H1 (cell line): ENCODE measurements around the gene COQ8B. TPM values are rescaled to one million over a fixed set of nuclear protein-coding genes. Genes with fewer than 3 reads are reported as not detected.

Source experiments
- CTCF ChIA-PET: fragments of 300-600 bp; sonication (Branson Sonifier 250); formaldehyde crosslinking; loops from one replicate; lab custom pipeline; 2021; ENCODE audit not compliant: partially characterized antibody; lab: Charles Lee
- POLR2A ChIA-PET: fragments of 300-600 bp; sonication (Branson Sonifier 250); formaldehyde crosslinking; loops from one replicate; lab custom pipeline; 2021; ENCODE audit warnings: inconsistent platforms; ENCODE audit not compliant: partially characterized antibody; lab: Charles Lee
- DNase-seq, 2 experiments: peaks; one replicate each; pipeline versions ENCODE4 v3.0.0 to v3.0.0-alpha.2; 2010 to 2022; ENCODE audit warnings: low spot score in 2 of 2, low read depth in 1 of 2, mixed read lengths in 1 of 2
- FAIRE-seq: peaks from 2 replicates; lab custom pipeline; 2011; peaks lifted over from hg19 to GRCh38; lab: Jason Lieb, UNC
- H2AFZ ChIP-seq: 2 replicates; pipeline ENCODE4 v1.8.1; 2012; ENCODE audit warnings: low read length, inconsistent platforms
- H2AK5ac ChIP-seq: 2 replicates; pipeline ENCODE4 v1.6.1; 2013; ENCODE audit warnings: low read depth, low read length
- H2BK120ac ChIP-seq: replicated peaks from 2 replicates; pipeline ENCODE3; 2013; ENCODE audit warnings: low read depth, low read length, inconsistent platforms
- H2BK12ac ChIP-seq: 2 replicates; pipeline ENCODE4 v1.6.1; 2013; ENCODE audit warnings: low read depth, low read length
- H2BK15ac ChIP-seq: 2 replicates; pipeline ENCODE4 v1.6.1; 2013; ENCODE audit warnings: low read length
- H2BK20ac ChIP-seq: 2 replicates; pipeline ENCODE4 v1.6.1; 2013; ENCODE audit warnings: low read length
- H2BK5ac ChIP-seq: 2 replicates; pipeline ENCODE4 v1.6.1; 2013; ENCODE audit warnings: low read depth, low read length
- H3K14ac ChIP-seq: 2 replicates; pipeline ENCODE4 v1.6.1; 2013; ENCODE audit warnings: inconsistent platforms; ENCODE audit not compliant: insufficient read length
- H3K18ac ChIP-seq: 2 replicates; pipeline ENCODE4 v1.6.1; 2013; ENCODE audit warnings: low read length; ENCODE audit errors: extremely low read depth
- H3K23ac ChIP-seq: 2 replicates; pipeline ENCODE4 v1.6.1; 2013; ENCODE audit warnings: inconsistent platforms; ENCODE audit not compliant: insufficient read length
- H3K23me2 ChIP-seq: 2 replicates; pipeline ENCODE4 v1.6.1; 2013; ENCODE audit warnings: low read depth, low read length
- H3K27ac ChIP-seq: 2 replicates; pipeline ENCODE4 v1.6.1; 2011; ENCODE audit warnings: low read depth, low read length, inconsistent platforms
- H3K27me3 ChIP-seq, 4 experiments: replicated peaks in 1 of 4; 1 replicate in 1 of 4; 2 replicates in 3 of 4; pipeline versions ENCODE4 v1.6.1 to v1.8.1; 2011 to 2013; ENCODE audit warnings: low read length in 3 of 4, mild to moderate bottlenecking in 3 of 4, inconsistent platforms in 2 of 4, mixed read lengths in 2 of 4, moderate library complexity in 1 of 4; ENCODE audit not compliant: control insufficient read depth in 3 of 4, insufficient read depth in 3 of 4; ENCODE audit errors: extremely low read depth in 1 of 4
- H3K36me3 ChIP-seq, 4 experiments: 2 replicates each; pipeline versions ENCODE4 v1.6.1 to v1.8.1; 2011 to 2013; ENCODE audit warnings: mild to moderate bottlenecking in 4 of 4, low read length in 3 of 4, moderate library complexity in 2 of 4, control low read depth in 1 of 4, inconsistent platforms in 1 of 4; ENCODE audit not compliant: insufficient read depth in 4 of 4, control insufficient read depth in 2 of 4
- H3K4ac ChIP-seq: replicated peaks from 2 replicates; pipeline ENCODE3; 2013; ENCODE audit warnings: low read length, low read depth, mixed read lengths, inconsistent platforms; ENCODE audit not compliant: insufficient read length
- H3K4me1 ChIP-seq, 4 experiments: replicated peaks in 1 of 4; 1 replicate in 1 of 4; 2 replicates in 3 of 4; pipeline versions ENCODE4 v1.6.1 to v1.8.1; 2011 to 2013; ENCODE audit warnings: low read length in 3 of 4, inconsistent platforms in 2 of 4, mixed read lengths in 1 of 4; ENCODE audit not compliant: insufficient read depth in 4 of 4, control insufficient read depth in 3 of 4
- H3K4me2 ChIP-seq, 2 experiments: 2 replicates each; pipeline versions ENCODE4 v1.6.1 to v1.8.1; 2011 to 2013; ENCODE audit warnings: low read depth in 2 of 2, low read length in 2 of 2, control low read depth in 1 of 2, inconsistent platforms in 1 of 2, mild to moderate bottlenecking in 1 of 2; ENCODE audit not compliant: insufficient read depth in 1 of 2
- H3K4me3 ChIP-seq, 4 experiments: fragments of 200-600, 300-600 bp in 1 of 4; sonication (generic), shearing (Covaris generic), sonication (Bioruptor Twin) in 1 of 4; 2 replicates each; pipeline versions ENCODE4 v1.5.1 to v1.8.1; 2011 to 2016; ENCODE audit warnings: low read length in 4 of 4, low read depth in 3 of 4, control low read depth in 2 of 4, inconsistent platforms in 2 of 4, mild to moderate bottlenecking in 2 of 4, mixed read lengths in 1 of 4, moderate library complexity in 1 of 4; ENCODE audit not compliant: insufficient read depth in 2 of 4; ENCODE audit errors: extremely low read depth in 1 of 4
- H3K56ac ChIP-seq: replicated peaks from 2 replicates; pipeline ENCODE3; 2013; ENCODE audit warnings: low read depth, mild to moderate bottlenecking, mixed read lengths, low read length, inconsistent platforms; ENCODE audit not compliant: insufficient read length
- H3K79me1 ChIP-seq: 2 replicates; pipeline ENCODE4 v1.6.1; 2013; ENCODE audit warnings: low read depth, low read length, control low read depth
- H3K79me2 ChIP-seq, 2 experiments: 2 replicates each; pipeline versions ENCODE4 v1.6.1 to v1.8.1; 2012 to 2013; ENCODE audit warnings: low read length in 2 of 2, mild to moderate bottlenecking in 2 of 2, inconsistent platforms in 1 of 2; ENCODE audit not compliant: insufficient read depth in 2 of 2, control insufficient read depth in 1 of 2
- H3K9ac ChIP-seq, 4 experiments: replicated peaks in 1 of 4; 1 replicate in 1 of 4; 2 replicates in 3 of 4; pipeline versions ENCODE4 v1.6.1 to v1.8.1; 2011 to 2013; ENCODE audit warnings: low read depth in 3 of 4, low read length in 3 of 4, control low read depth in 2 of 4, mild to moderate bottlenecking in 2 of 4, moderate library complexity in 2 of 4, inconsistent platforms in 1 of 4; ENCODE audit errors: extremely low read depth in 1 of 4
- H3K9me3 ChIP-seq, 2 experiments: 2 replicates each; pipeline versions ENCODE4 v1.6.1 to v1.8.1; 2012 to 2013; ENCODE audit warnings: mild to moderate bottlenecking in 2 of 2, moderate library complexity in 2 of 2, control low read depth in 1 of 2, inconsistent platforms in 1 of 2, low read depth in 1 of 2, low read length in 1 of 2, mixed read lengths in 1 of 2; ENCODE audit not compliant: insufficient read depth in 2 of 2
- H4K20me1 ChIP-seq, 2 experiments: replicated peaks in 1 of 2; 2 replicates each; pipeline versions ENCODE3 to v1.8.1; 2011 to 2013; ENCODE audit warnings: inconsistent platforms in 2 of 2, low read length in 2 of 2, mild to moderate bottlenecking in 1 of 2; ENCODE audit not compliant: insufficient read depth in 2 of 2, control insufficient read depth in 1 of 2
- H4K5ac ChIP-seq: 2 replicates; pipeline ENCODE4 v1.6.1; 2013; ENCODE audit warnings: low read length, low read depth, mixed read lengths, inconsistent platforms; ENCODE audit not compliant: insufficient read length
- H4K8ac ChIP-seq: 2 replicates; pipeline ENCODE4 v1.8.0; 2013; ENCODE audit warnings: mild to moderate bottlenecking, moderate library complexity, low read length, inconsistent platforms; ENCODE audit not compliant: insufficient read depth; ENCODE audit errors: extremely low read depth
- H4K91ac ChIP-seq: replicated peaks from 2 replicates; pipeline ENCODE3; 2013; ENCODE audit warnings: low read length, mixed read lengths, inconsistent platforms; ENCODE audit not compliant: insufficient read length
- CBX5 ChIP-seq: fragments of 300-800, 300-1000 bp; sonication (generic); IDR thresholded peaks from 2 replicates; pipeline ENCODE4 v1.7.1; 2016; ENCODE audit warnings: antibody characterized with exemption, low read length, low read depth
- CEBPB ChIP-seq: IDR thresholded peaks from 2 replicates; pipeline ENCODE4 v1.6.1; 2012; ENCODE audit warnings: low read depth, low read length
- EP300 ChIP-seq, 2 experiments: IDR thresholded peaks; 1 replicate in 1 of 2; 2 replicates in 1 of 2; pipeline ENCODE4 v1.6.1; 2011 to 2012; ENCODE audit warnings: low read depth in 2 of 2, low read length in 2 of 2, mild to moderate bottlenecking in 2 of 2, borderline replicate concordance in 1 of 2, inconsistent platforms in 1 of 2, moderate library complexity in 1 of 2
- GTF2F1 ChIP-seq: IDR thresholded peaks from 2 replicates; pipeline ENCODE4 v1.6.1; 2012; ENCODE audit warnings: low read depth, low read length, improper control_type of control experiment, borderline replicate concordance
- KDM1A ChIP-seq: fragments of 200-600, 300-600 bp; sonication (generic); IDR thresholded peaks from 2 replicates; pipeline ENCODE4 v1.7.1; 2016; ENCODE audit warnings: mild to moderate bottlenecking, low read length, borderline replicate concordance
- RAD21 ChIP-seq, 2 experiments: IDR thresholded peaks in 1 of 2; conservative IDR thresholded peaks in 1 of 2; 2 replicates each; pipeline ENCODE4 v1.6.1; 2011; ENCODE audit warnings: low read depth in 2 of 2, low read length in 2 of 2, improper control_type of control experiment in 1 of 2, inconsistent platforms in 1 of 2, mild to moderate bottlenecking in 1 of 2, moderate library complexity in 1 of 2
- RBBP5 ChIP-seq: IDR thresholded peaks from 2 replicates; pipeline ENCODE4 v1.7.1; 2012; ENCODE audit warnings: low read depth, mild to moderate bottlenecking, inconsistent platforms, low read length, moderate library complexity, borderline replicate concordance
- SP2 ChIP-seq: IDR thresholded peaks from 2 replicates; pipeline ENCODE4 v1.6.1; 2012; ENCODE audit warnings: mild to moderate bottlenecking, low read length, inconsistent platforms
- SUZ12 ChIP-seq: fragments of 200-600 bp; sonication (generic); IDR thresholded peaks from 2 replicates; pipeline ENCODE4 v1.6.1; 2012; ENCODE audit warnings: mild to moderate bottlenecking, inconsistent platforms, low read length, moderate library complexity, mixed read lengths
- ZNF274 ChIP-seq: IDR thresholded peaks from 2 replicates; pipeline ENCODE4 v1.7.0; 2012; ENCODE audit warnings: low read length, borderline replicate concordance; ENCODE audit errors: extremely low read depth
- WGBS, 2 experiments: shearing (Covaris generic) in 1 of 2; methylation state at CpG; one replicate each; pipeline versions ENCODE4 v1.1.6 to v1.1.7; 2013 to 2015; ENCODE audit warnings: low lambda C conversion rate in 2 of 2, mixed read lengths in 2 of 2, inconsistent platforms in 1 of 2, low coverage in 1 of 2, missing lambda C conversion rate in 1 of 2; ENCODE audit not compliant: insufficient replicate concordance in 2 of 2, insufficient coverage in 1 of 2, insufficient read length in 1 of 2; ENCODE audit errors: extremely low coverage in 1 of 2, missing lambda C conversion rate in 1 of 2; 5-methylcytosine and 5-hydroxymethylcytosine counted together
- polyA plus RNA-seq, 7 experiments: library from polyadenylated mRNA; depleted of rRNA in 3 of 7; stranded (reverse) in 5 of 7; unstranded in 2 of 7; fragments of >200 nt in 5 of 7; fragments of 200-250 nt in 2 of 7; gene quantifications; 1 replicate in 5 of 7; 2 replicates in 1 of 7; 4 replicates in 1 of 7; pipeline versions ENCODE4 v1.2.1 to v1.2.3, GENCODE V29; 2011 to 2013; ENCODE audit warnings: missing spikeins in 2 of 7, mixed read lengths in 2 of 7
- total RNA-seq: library from RNA; stranded (reverse); fragmentation: NEBNext Ultra II Directional; extraction: Animal tissue kit (Norgen Biotek cat#: 25700); gene quantifications from 2 replicates; pipeline ENCODE4 v1.2.1, GENCODE V29; 2021

COQ8B gene
- total and polyA plus RNA-seq, 2 of the 8 experiments (the other 6 are each of a cell fraction or from before 2014, with no cell fraction given) = 41.7 to 46.1 TPM

GRCh38 chr19:40681039-40681438, 35.6 kb downstream of the COQ8B start:
- Histone ChIP-seq H3K9me3 (no peaks in the 10 kb centered on the region), H4K91ac (no peak overlapping the region), H3K36me3 (peaks cover 6 to 43% (median 21%) of the 10 kb centered on the region in 4 experiments), H2AFZ (no peak overlapping the region), H3K79me1 (no peaks in the 10 kb centered on the region; the same call in 1 of the 2 replicates), H4K20me1 (peaks cover 0 to 10% of the 10 kb centered on the region in 2 experiments), H3K27ac (no peak overlapping the region), H2BK15ac (no peak overlapping the region), H2BK20ac (no peak overlapping the region), H3K4me3 (no peak overlapping the region), H3K18ac (no peak overlapping the region), H4K8ac (no peak overlapping the region), H3K4me1 (no peaks in the 10 kb centered on the region), H3K9ac (no peak overlapping the region), H2BK5ac (no peak overlapping the region), H3K23me2 (no peaks in the 10 kb centered on the region), H3K79me2 (no peaks in the 10 kb centered on the region), H3K23ac (no peak overlapping the region), H3K27me3 (no peaks in the 10 kb centered on the region), H2BK12ac (no peak overlapping the region), H2BK120ac (no peak overlapping the region), H3K56ac (no peak overlapping the region), H3K14ac (no peak overlapping the region), H3K4ac (no peak overlapping the region), H2AK5ac (no peak overlapping the region), H4K5ac (no peak overlapping the region), H3K4me2 (no peak overlapping the region)
- DNase-seq (no peak), FAIRE-seq (no peak)
- WGBS, 2 experiments = 94% methylated on average over 4 of the region's 4 CpGs; no CpG with 5 or more reads in 1 of the 2 experiments
- POLR2A ChIA-PET = interaction anchor here (0.6 to 1.2 kb wide), 2 partner anchors 8 to 35 kb away, joined by 3 to 4 read pairs; partner anchors contain the start of genes COQ8B and ITPKC
- CTCF ChIA-PET = no interaction called here
- TF ChIP-seq ZNF274 (no peak), RAD21 (IDR thresholded peaks at IDR 0.05 in 1 of 2, conservative IDR thresholded peaks at IDR 0.05 in 1 of 2; ENCODE audit: low read depth in 2 of 2, low read length in 2 of 2) (no peak), CEBPB (no peak), SP2 (no peak), GTF2F1 (no peak), CBX5 (no peak), RBBP5 (no peak), KDM1A (no peak), EP300 (IDR thresholded peaks at IDR 0.05; ENCODE audit: borderline replicate concordance in 1 of 2, low read depth in 2 of 2, low read length in 2 of 2) (no peak), SUZ12 (no peak)
